Fibroblast of skin of right biceps (primary cell): Measurements from ENCODE around the gene ZNF415.
"Not testable (repeated sequence)": the region's sequence is repeated elsewhere in the genome, so short reads cannot be mapped to it uniquely, and the experiment has no call there.

Experiments used
- DNase-seq: peaks from one replicate; pipeline ENCODE4 v3.0.0-alpha.2; 2013

The ZNF415 gene

GRCh38 chr19:53102206-53102755 is 30.4 kb downstream of the ZNF415 start:
- no peak for DNase-seq

GRCh38 chr19:53101518-53101917 is 31.2 kb downstream of the ZNF415 start:
- DNase-seq: no peak

- not testable (repeated sequence) for DNase-seq
These were observed 34.1 kb downstream of the ZNF415 start for GRCh38 chr19:53098570-53098969.

GRCh38 chr19:53096982-53097690 is 35.6 kb downstream of the ZNF415 start:
- not testable (repeated sequence) for DNase-seq

- not testable (repeated sequence) for DNase-seq
These were observed 36.1 kb downstream of the ZNF415 start for GRCh38 chr19:53096579-53096978.

- no peak for DNase-seq
These were observed 37.7 kb downstream of the ZNF415 start for GRCh38 chr19:53094754-53095575.

GRCh38 chr19:53092723-53093122 is 40.0 kb downstream of the ZNF415 start:
- DNase-seq: no peak

- DNase-seq: no peak
These were observed 41.1 kb downstream of the ZNF415 start for GRCh38 chr19:53091413-53092254.

- no peak for DNase-seq
These were observed 44.6 kb downstream of the ZNF415 start for GRCh38 chr19:53088091-53088490.

GRCh38 chr19:53086949-53087348 is 45.8 kb downstream of the ZNF415 start:
- DNase-seq: peak; percentile 14

- no peak for DNase-seq
These were observed 47.2 kb downstream of the ZNF415 start for GRCh38 chr19:53085496-53085895.

- no peak for DNase-seq
These were observed 49.8 kb downstream of the ZNF415 start for GRCh38 chr19:53082929-53083328.

GRCh38 chr19:53079313-53079924 is 53.3 kb downstream of the ZNF415 start:
- no peak for DNase-seq

- DNase-seq: no peak
These were observed 54.0 kb downstream of the ZNF415 start for GRCh38 chr19:53078668-53079067.

GRCh38 chr19:53076984-53077383 is 55.7 kb downstream of the ZNF415 start:
- peak; percentile 19 for DNase-seq

GRCh38 chr19:53068834-53069233 is 63.9 kb downstream of the ZNF415 start:
- no peak for DNase-seq

GRCh38 chr19:53068199-53068598 is 64.5 kb downstream of the ZNF415 start:
- no peak for DNase-seq

GRCh38 chr19:53057904-53058580 is 74.7 kb downstream of the ZNF415 start:
- peak; percentile 12 for DNase-seq
